GM21526 (cell line): Measurements from ENCODE around the gene MYBPH.

Experiments used
- ATAC-seq: cut with Tn5 transposase; IDR thresholded peaks from one replicate; pipeline ENCODE4 v1.9.1; 2021; ENCODE audit warnings: moderate library complexity; ENCODE audit not compliant: unreplicated experiment, low FRiP score

The MYBPH gene

GRCh38 chr1:203175237-203175826, at the start of gene MYBPH:
Gene MYBPH, minus strand, starts transcription at chr1:203175826. Its CDS starts 71 bp downstream, at chr1:203175755.
- ATAC-seq: no peak

GRCh38 chr1:203225071-203225470, 49.4 kb upstream of the MYBPH start:
- no peak for ATAC-seq

- no peak for ATAC-seq
These were observed 47.6 kb upstream of the MYBPH start for GRCh38 chr1:203223012-203223775.

GRCh38 chr1:203219934-203220333, 44.3 kb upstream of the MYBPH start:
- no peak for ATAC-seq

- no peak for ATAC-seq
These were observed 43.5 kb upstream of the MYBPH start for GRCh38 chr1:203219171-203219570.

- ATAC-seq: no peak
These were observed 42.0 kb upstream of the MYBPH start for GRCh38 chr1:203217668-203218067.

GRCh38 chr1:203217139-203217655, 41.6 kb upstream of the MYBPH start:
- ATAC-seq: no peak

GRCh38 chr1:203216274-203217138, 40.9 kb upstream of the MYBPH start:
- no peak for ATAC-seq

GRCh38 chr1:203215573-203215972, 39.9 kb upstream of the MYBPH start:
- no peak for ATAC-seq

GRCh38 chr1:203214871-203215270, 39.2 kb upstream of the MYBPH start:
- ATAC-seq: no peak

GRCh38 chr1:203213126-203213525, 37.5 kb upstream of the MYBPH start:
- ATAC-seq: no peak

GRCh38 chr1:203211812-203212211, 36.2 kb upstream of the MYBPH start:
- no peak for ATAC-seq

- ATAC-seq: no peak
These were observed 35.4 kb upstream of the MYBPH start for GRCh38 chr1:203210988-203211387.

- no peak for ATAC-seq
These were observed 34.7 kb upstream of the MYBPH start for GRCh38 chr1:203210350-203210749.

- ATAC-seq: no peak
These were observed 32.6 kb upstream of the MYBPH start for GRCh38 chr1:203208181-203208580.

- ATAC-seq: no peak
These were observed 32.1 kb upstream of the MYBPH start for GRCh38 chr1:203207751-203208150.

- no peak for ATAC-seq
These were observed 30.6 kb upstream of the MYBPH start for GRCh38 chr1:203206129-203206687.

- ATAC-seq: no peak
These were observed 29.1 kb upstream of the MYBPH start for GRCh38 chr1:203204756-203205155.

- ATAC-seq: no peak
These were observed 27.0 kb upstream of the MYBPH start for GRCh38 chr1:203202431-203203245.
